RWPE2 (cell line): ENCODE data around the gene GSTM3.
"Not testable (repeated sequence)": the region's sequence is repeated elsewhere in the genome, so short reads cannot be mapped to it uniquely, and the experiment has no call there.

Experiments used
- ATAC-seq: fragments of 200-7000 bp; cut with Tn5 transposase; 3 replicates; pipeline ENCODE4 v1.9.1; 2021; ENCODE audit warnings: low read depth
- DNase-seq: peaks from one replicate; pipeline ENCODE4 v3.0.0-alpha.2; 2020; ENCODE audit warnings: low spot score
- H3K27ac ChIP-seq: fragments of 450-650 bp; 2 replicates; pipeline ENCODE4 v1.5.1; 2017; ENCODE audit warnings: mild to moderate bottlenecking; ENCODE audit not compliant: poor library complexity, severe bottlenecking
- H3K27me3 ChIP-seq: fragments of 250-450 bp; sonication (Bioruptor Pico); 2 replicates; pipeline ENCODE4 v1.5.1; 2021; ENCODE audit warnings: mild to moderate bottlenecking, moderate library complexity; ENCODE audit not compliant: insufficient read depth, poor library complexity, severe bottlenecking
- H3K36me3 ChIP-seq: fragments of 250-450 bp; sonication (Bioruptor Pico); 2 replicates; pipeline ENCODE4 v1.5.1; 2020; ENCODE audit warnings: low read depth, mild to moderate bottlenecking, moderate library complexity
- H3K4me1 ChIP-seq: fragments of 250-450 bp; sonication (Bioruptor Pico); 2 replicates; pipeline ENCODE4 v1.5.1; 2021; ENCODE audit warnings: mild to moderate bottlenecking, moderate library complexity; ENCODE audit not compliant: insufficient read depth, poor library complexity, severe bottlenecking
- H3K4me3 ChIP-seq: fragments of 250-450 bp; sonication (Bioruptor Pico); 2 replicates; pipeline ENCODE4 v1.5.1; 2021; ENCODE audit warnings: mild to moderate bottlenecking, moderate library complexity; ENCODE audit not compliant: severe bottlenecking
- H3K9me3 ChIP-seq: fragments of 250-450 bp; sonication (Bioruptor Pico); 2 replicates; pipeline ENCODE4 v1.5.1; 2021; ENCODE audit warnings: mild to moderate bottlenecking, moderate library complexity; ENCODE audit not compliant: severe bottlenecking
- TF ChIP-seq, protein P1 (sequence below): fragments of 450-650 bp; IDR thresholded peaks from one replicate; pipeline ENCODE4 v1.5.1; 2017; ENCODE audit warnings: mild to moderate bottlenecking, moderate library complexity; ENCODE audit not compliant: poor library complexity, severe bottlenecking

GSTM3 gene

DNA sequence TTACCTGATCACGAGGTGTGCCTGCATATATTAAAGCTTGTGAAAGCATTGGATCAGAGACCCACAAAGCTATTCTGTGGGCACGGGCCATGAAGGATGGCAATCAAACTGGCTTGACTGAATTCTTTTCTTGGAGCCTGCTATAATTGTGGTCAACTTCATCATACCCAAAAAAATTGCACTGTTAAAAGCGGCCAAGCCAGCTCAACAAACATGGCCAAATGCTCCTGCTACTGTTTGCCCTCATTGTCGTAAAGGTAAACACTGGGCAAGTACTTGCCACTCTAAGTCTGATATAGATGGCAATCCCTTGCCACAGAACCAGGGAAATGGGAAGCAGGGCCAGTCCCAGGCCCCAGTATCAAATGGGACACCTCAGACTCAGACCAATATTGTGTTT is 35.4 kb downstream of the GSTM3 start:
- no peaks in the 10 kb centered on the region for H3K36me3 ChIP-seq
- no peaks in the 10 kb centered on the region for H3K4me1 ChIP-seq
- ATAC-seq (no peak), DNase-seq (no peak)
- no peak overlapping the region for H3K4me3 ChIP-seq
- H3K27ac ChIP-seq, result no peak overlapping the region
- H3K9me3 ChIP-seq, result no peaks in the 10 kb centered on the region
- TF ChIP-seq, protein P1, sequence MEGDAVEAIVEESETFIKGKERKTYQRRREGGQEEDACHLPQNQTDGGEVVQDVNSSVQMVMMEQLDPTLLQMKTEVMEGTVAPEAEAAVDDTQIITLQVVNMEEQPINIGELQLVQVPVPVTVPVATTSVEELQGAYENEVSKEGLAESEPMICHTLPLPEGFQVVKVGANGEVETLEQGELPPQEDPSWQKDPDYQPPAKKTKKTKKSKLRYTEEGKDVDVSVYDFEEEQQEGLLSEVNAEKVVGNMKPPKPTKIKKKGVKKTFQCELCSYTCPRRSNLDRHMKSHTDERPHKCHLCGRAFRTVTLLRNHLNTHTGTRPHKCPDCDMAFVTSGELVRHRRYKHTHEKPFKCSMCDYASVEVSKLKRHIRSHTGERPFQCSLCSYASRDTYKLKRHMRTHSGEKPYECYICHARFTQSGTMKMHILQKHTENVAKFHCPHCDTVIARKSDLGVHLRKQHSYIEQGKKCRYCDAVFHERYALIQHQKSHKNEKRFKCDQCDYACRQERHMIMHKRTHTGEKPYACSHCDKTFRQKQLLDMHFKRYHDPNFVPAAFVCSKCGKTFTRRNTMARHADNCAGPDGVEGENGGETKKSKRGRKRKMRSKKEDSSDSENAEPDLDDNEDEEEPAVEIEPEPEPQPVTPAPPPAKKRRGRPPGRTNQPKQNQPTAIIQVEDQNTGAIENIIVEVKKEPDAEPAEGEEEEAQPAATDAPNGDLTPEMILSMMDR, result no peak
- no peaks in the 10 kb centered on the region for H3K27me3 ChIP-seq

DNA sequence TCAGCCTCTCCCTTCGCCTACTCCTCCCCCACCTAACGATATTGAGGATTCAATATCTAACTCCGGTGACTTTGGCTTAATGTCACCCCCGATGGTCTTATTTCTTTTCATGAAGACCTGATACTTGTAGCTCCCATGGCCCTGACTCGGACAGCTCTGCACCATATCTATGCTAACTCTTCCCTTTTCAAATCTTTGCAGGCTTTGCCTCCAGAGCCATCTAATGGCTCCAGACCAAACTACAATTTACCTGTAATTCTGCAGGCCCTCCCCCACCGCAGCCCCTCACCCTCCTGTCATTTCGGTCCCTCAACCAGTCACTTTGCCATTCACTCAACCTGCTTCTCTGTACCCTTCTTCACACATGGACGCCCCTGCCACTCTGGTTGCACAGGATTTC is 36.7 kb downstream of the GSTM3 start:
- TF ChIP-seq, protein P1, result no peak
- Histone ChIP-seq H3K27me3 (no peaks in the 10 kb centered on the region), H3K9me3 (no peaks in the 10 kb centered on the region), H3K36me3 (no peaks in the 10 kb centered on the region), H3K4me3 (no peak overlapping the region), H3K27ac (no peak overlapping the region), H3K4me1 (no peaks in the 10 kb centered on the region)
- ATAC-seq (no peak), DNase-seq (no peak)

DNA sequence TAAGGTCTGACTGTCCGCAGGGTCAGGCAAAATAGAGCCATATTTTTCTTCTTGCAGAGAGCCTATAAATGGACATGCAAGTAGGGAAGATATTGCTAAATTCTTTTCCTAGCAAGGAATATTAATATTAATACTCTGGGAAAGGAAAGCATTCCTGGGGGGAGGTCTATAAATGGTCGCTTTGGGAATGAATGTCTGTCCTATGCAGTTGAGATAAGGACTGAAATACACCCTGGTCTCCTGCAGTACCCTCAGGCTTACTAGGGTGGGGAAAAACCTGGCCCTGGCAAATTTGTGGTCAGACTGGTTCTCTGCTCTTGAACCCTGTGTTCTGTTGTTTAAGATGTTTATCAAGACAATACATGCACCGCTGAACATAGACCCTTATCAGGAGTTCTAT is 37.9 kb downstream of the GSTM3 start:
- H3K27me3 ChIP-seq, ATAC-seq, H3K36me3 ChIP-seq, H3K9me3 ChIP-seq, H3K27ac ChIP-seq, H3K4me3 ChIP-seq, H3K4me1 ChIP-seq, DNase-seq: not testable (repeated sequence)

DNA sequence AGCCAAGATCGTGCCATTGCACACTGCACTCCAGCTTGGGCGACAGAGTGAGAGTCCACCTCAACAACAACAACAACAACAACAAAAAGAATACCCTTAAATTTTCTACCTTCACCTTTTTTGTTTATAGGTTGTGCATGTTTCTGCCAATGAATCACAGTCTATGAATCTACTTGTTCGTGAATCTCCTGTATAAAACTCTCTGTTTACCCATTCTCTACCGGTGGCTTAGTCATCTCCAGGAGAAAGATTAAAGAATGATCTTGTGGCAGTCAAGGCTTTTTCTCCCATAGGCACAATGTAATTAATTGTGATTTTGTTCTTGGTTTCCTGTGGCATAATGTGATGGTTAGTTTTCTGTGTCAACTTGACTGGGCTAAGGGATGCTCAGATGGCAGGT is 43.0 kb downstream of the GSTM3 start:
- DNase-seq, H3K4me1 ChIP-seq, H3K36me3 ChIP-seq, H3K9me3 ChIP-seq, H3K4me3 ChIP-seq, H3K27me3 ChIP-seq: not testable (repeated sequence)
- peak; percentile 92 for ATAC-seq
- H3K27ac ChIP-seq, result peak overlapping the region; percentile 46

DNA sequence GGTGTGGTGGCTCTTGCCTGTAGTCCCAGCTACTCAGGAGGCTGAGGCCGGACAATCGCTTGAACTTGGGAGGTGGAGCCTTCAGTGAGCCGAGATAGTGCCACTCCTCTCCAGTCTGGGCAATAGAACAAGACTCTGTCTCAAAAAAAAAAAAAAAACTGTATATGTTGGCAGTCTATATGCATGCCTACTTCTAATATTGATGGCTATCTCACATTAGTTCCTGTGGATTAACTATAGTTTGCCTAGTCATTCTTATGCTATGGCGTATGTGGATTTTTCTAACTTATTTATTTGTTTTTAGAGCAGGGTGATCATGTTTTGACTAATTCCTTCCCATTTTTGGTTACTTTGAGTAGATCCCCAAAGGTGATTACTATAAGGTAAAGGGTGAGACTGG is 43.8 kb downstream of the GSTM3 start:
- Histone ChIP-seq H3K27me3 (no peaks in the 10 kb centered on the region), H3K4me3 (no peak overlapping the region), H3K27ac (peak overlapping the region; percentile 46), H3K36me3 (no peaks in the 10 kb centered on the region), H3K4me1 (peaks cover 9% of the 10 kb centered on the region), H3K9me3 (no peaks in the 10 kb centered on the region)
- TF ChIP-seq, protein P1, result no peak
- no peak for DNase-seq
- no peak for ATAC-seq

DNA sequence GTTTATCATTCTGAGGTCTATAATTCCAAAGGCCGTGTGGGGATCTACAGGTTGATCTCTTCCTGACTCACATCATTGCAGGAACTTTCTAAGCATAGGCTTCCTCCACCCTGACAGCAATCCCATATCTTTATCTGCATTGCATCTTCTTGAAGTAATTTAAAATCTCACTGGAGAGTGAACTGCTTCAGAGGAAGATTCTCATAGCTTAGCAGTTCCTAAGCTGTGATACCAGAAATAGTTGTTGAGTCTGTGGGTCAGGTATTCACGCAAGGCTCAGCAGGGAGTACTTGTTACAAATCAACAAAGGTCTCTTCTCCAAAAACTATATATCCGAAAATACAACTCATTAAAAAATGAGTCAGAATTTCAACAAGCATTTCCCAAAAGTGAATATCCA is 45.7 kb downstream of the GSTM3 start:
- ATAC-seq, H3K9me3 ChIP-seq: not testable (repeated sequence)

DNA sequence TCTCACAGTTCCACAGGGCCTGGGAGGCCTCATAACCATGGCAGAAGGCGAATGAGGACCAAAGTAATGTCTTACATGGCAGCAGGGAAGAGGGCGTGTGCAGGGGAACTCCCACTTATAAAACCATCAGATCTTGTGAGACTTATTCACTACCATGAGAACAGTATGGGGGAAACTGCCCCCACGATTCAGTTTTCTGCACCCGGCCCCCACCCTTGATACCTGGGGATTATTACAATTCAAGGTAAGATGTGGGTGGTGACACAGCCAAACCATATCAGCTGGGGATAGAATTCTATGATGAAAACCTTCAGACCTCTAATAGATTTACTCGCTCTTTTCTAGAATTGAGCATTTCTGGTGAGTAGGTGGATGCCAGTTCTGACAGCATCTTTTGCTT is 46.4 kb downstream of the GSTM3 start:
- not testable (repeated sequence) for H3K27me3 ChIP-seq, H3K4me1 ChIP-seq, DNase-seq, H3K27ac ChIP-seq, H3K36me3 ChIP-seq, H3K4me3 ChIP-seq, H3K9me3 ChIP-seq, ATAC-seq

More for the DNA sequence above, 45.7 kb downstream of the GSTM3 start:
- H3K27ac ChIP-seq, H3K27me3 ChIP-seq, H3K4me1 ChIP-seq, DNase-seq, H3K4me3 ChIP-seq, H3K36me3 ChIP-seq: not testable (repeated sequence)
